NOMO-1 treated with dmso at 0.1 percent for 144 hours (cell line): ENCODE measurements around the gene ZDHHC14.
"Not testable (repeated sequence)": the region's sequence is repeated elsewhere in the genome, so short reads cannot be mapped to it uniquely, and the experiment has no call there.

ENCODE experiments used
- DNase-seq: peaks from one replicate; lab custom pipeline; 2025; ENCODE audit not compliant: unreplicated experiment; lab: John Stamatoyannopoulos, UW

Gene ZDHHC14

GRCh38 chr6:157682856-157683481 lies 302.0 kb downstream of the ZDHHC14 start:
- no peak for DNase-seq

GRCh38 chr6:157683707-157684106 lies 302.7 kb downstream of the ZDHHC14 start:
- DNase-seq, result no peak

- DNase-seq, result no peak
These were observed 303.8 kb downstream of the ZDHHC14 start for GRCh38 chr6:157684620-157685299.

- no peak for DNase-seq
These were observed 304.7 kb downstream of the ZDHHC14 start for GRCh38 chr6:157685596-157686280.

- no peak for DNase-seq
These were observed 307.4 kb downstream of the ZDHHC14 start for GRCh38 chr6:157688275-157688959.

- no peak for DNase-seq
These were observed 308.1 kb downstream of the ZDHHC14 start for GRCh38 chr6:157688960-157689599.

GRCh38 chr6:157689875-157690274 lies 308.9 kb downstream of the ZDHHC14 start:
- DNase-seq, result no peak

- DNase-seq, result no peak
These were observed 309.6 kb downstream of the ZDHHC14 start for GRCh38 chr6:157690441-157691210.

GRCh38 chr6:157691621-157692020 lies 310.6 kb downstream of the ZDHHC14 start:
- DNase-seq, result not testable (repeated sequence)

GRCh38 chr6:157693867-157694266 lies 312.9 kb downstream of the ZDHHC14 start:
- DNase-seq, result no peak

- no peak for DNase-seq
These were observed 314.5 kb downstream of the ZDHHC14 start for GRCh38 chr6:157695301-157696040.

- no peak for DNase-seq
These were observed 319.0 kb downstream of the ZDHHC14 start for GRCh38 chr6:157699777-157700636.

GRCh38 chr6:157706351-157706750 lies 325.4 kb downstream of the ZDHHC14 start:
- not testable (repeated sequence) for DNase-seq

GRCh38 chr6:157706883-157707282 lies 325.9 kb downstream of the ZDHHC14 start:
- no peak for DNase-seq

- DNase-seq, result no peak
These were observed 326.6 kb downstream of the ZDHHC14 start for GRCh38 chr6:157707576-157707975.

- DNase-seq, result no peak
These were observed 327.2 kb downstream of the ZDHHC14 start for GRCh38 chr6:157708239-157708638.

- DNase-seq, result no peak
These were observed 327.9 kb downstream of the ZDHHC14 start for GRCh38 chr6:157708933-157709332.

GRCh38 chr6:157709555-157709954 lies 328.6 kb downstream of the ZDHHC14 start:
- DNase-seq, result no peak

GRCh38 chr6:157710604-157711003 lies 329.6 kb downstream of the ZDHHC14 start:
- no peak for DNase-seq
